GM18520 (cell line): ENCODE results near the gene LRIT3.

Source experiments
- ATAC-seq: cut with Tn5 transposase; IDR thresholded peaks from one replicate; pipeline ENCODE4 v1.9.1; 2021; ENCODE audit not compliant: unreplicated experiment

Gene LRIT3

DNA sequence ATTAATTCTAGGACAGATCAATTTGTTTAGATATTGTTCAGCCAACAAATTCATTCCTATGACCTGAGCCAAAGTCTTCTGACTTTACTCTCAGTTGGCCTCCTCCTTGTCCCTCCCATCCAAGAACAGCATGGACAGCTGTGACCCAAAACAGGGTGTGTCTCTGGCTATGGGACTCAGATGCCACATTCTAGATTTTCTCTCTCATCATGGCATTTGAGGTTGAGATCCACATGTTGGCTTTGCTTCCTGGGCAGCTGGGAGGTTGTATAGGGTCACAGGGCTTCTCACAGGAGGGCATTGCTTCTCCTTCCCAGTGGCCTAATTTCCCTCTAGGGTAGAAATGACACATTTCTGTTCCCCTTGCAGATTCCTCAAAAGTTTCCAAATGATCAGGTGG is 42.2 kb downstream of the LRIT3 start:
- no peak for ATAC-seq

DNA sequence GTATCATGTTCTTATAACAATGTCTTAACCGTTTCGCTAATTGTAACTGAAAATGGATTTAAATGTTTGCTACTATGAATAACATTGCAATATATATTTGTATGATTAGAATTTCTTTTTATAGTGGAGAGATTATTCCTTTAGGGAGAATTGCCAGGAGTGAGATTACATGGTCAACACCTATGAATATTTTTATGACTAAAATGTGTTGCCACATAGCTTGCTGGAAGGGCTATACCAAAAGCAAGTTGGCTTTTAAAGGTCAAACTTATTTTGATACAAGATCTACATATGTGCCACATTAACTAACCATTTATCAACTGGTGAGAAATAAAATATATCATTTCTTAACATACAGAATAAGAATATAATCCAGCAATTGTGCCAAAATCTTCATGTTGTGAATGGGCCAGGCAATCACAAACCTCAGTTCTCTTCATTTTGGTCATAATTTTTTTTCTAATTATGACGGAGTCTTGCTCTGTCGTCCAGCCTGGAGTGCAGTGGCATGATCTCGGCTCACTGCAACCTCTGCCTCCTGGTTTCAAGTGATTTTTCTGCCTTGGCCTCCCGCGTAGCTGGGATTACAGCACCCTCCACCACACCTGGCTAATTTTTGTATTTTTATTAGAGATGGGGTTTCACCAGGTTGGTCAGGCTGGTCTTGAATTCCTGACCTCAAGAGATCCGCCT is 54.8 kb downstream of the LRIT3 start:
- no peak for ATAC-seq

DNA sequence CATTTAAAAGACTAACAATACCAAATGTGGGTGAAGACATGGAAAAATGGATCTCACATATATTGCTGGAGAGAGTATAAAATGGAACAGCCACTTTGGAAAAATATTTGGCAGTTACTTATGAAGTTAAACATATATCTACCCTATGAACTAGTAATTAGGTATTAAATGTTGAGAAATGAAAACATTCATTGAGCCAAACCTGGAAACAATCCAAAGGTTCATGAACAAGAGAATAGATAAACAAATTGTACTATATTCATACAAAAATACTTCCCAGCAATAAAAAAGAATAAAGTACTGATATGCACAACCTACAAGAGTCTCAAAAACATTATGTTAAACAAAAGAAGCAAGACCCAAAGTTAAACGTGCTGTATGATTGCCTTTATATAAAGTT is 60.8 kb downstream of the LRIT3 start:
- no peak for ATAC-seq

DNA sequence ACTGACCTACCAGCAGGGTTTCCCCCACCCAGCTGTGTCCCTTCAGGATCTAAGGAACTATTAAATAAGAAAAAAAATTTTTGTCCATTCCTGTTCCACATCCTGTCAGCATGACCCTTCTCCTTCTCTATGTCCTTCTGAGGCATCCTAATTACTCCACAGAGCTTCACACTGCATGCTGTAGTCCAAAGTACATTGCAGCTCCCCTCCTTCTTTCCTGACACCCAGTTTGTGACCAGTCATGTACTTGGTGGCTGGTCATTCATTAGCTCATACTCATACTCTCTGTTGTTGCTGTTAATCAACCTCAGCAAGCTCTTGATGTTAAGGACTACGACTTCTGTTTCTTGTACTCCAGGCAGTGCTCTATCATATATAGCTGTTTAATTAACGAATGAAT is 62.3 kb downstream of the LRIT3 start:
- no peak for ATAC-seq

DNA sequence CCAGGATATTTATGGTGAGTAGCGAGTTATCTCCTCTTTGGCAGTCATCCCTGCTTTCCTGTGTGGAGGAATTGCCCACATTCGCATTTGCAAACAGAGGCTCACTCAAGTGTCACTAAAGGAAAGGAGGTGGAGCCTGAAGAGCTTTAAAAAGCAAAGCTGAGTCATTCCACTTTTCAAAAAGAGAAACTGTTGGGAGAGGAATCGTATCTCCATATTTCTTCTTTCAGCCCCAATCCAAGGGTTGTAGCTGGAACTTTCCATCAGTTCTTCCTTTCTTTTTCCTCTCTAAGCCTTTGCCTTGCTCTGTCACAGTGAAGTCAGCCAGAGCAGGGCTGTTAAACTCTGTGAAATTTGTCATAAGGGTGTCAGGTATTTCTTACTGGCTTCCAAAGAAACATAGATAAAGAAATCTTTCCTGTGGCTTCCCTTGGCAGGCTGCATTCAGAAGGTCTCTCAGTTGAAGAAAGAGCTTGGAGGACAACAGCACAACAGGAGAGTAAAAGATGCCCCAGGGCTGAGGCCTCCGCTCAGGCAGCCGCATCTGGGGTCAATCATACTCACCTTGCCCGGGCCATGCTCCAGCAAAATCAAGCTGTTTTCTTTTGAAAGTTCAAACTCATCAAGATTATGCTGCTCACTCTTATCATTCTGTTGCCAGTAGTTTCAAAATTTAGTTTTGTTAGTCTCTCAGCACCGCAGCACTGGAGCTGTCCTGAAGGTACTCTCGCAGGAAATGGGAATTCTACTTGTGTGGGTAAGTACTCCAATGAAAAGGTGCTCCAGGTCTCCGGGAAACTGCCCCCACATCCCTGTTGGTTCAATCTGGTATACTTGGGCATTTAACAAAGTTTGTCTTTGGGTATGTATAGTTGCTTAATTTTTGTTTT is 65.0 kb downstream of the LRIT3 start, which contains the start of gene EGF:
Gene EGF, plus strand, starts transcription at position 178 of the 890 bp plus-strand sequence. Its CDS starts 453 bp downstream, at position 631.
- ATAC-seq, result no peak

DNA sequence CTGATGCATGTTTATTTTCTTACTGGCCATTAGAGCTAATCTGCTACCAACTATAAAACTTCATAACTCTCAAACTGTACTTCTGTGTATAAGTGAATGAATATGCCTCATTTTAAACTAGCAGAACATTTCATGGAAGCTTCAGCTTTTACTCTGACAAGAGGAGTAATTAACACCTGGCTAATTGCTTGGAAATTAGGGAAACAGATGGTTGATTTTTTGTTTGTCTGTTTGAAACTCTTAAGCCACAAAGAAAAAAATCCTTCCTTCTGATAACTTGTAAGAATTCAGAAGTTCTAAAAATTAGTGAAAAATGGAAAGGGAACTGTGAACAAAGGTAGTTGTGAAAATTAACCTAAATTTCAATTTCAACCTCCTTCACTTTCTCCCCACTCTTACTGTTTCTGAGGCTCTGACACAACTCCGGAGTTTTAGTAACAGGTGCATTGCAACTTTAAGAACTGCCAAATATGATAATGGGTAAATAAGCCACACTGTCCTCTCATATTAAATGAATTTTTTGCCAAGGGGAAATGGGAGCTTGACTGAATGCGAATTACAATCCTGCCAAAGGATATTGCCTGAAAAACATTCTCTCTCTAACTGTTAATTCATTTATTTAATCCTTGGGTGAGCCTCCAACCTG is 65.8 kb downstream of the LRIT3 start:
- no peak for ATAC-seq

DNA sequence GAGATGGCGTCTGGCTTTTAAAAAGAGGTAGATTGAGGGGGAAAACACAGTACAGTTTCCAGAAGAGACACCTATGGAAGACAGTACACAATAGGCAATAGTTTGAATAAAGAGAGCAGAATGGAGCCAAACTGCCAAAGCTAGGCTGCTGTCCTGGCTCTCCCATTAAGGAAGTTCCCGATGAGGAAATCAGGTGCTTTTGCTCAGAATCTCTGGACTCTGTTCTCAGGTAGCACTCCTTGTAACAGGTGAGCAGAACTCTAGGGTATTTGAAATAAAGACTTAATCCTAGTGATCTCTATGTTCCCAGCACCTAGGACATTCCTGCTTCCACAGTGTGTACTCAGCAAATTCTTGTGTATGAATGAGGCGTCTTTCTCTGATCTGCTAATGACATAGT is 66.4 kb downstream of the LRIT3 start:
- ATAC-seq, result no peak

DNA sequence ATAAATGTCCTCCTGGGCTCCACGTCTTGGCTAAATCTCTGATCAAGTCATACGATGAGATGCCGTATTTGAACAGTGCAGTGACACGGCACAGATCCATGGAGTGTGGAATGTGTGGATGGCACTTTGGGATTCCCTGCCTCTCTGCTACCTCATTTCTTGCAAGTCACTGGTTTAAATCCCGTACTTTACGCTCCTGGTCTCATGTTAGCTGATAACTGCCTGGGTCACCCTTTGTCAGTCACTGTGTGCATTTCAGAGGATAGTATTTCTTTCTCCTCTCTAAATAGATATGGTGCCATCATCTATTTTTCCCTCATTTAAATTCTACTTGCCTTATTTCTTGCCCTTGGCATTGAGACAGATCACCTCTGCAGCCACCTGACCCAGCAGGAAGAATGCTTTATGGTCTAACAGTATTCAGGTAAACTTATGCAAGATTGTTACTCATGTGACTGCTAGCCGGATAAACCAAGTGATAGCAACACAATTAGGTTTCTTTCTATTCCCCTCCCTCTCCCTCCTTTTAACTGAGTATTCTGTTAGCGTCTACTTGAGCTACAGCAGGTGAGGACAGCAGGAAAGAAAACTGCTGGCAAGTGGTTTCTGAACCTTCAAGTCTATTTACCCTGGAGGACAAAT is 67.6 kb downstream of the LRIT3 start:
- no peak for ATAC-seq

DNA sequence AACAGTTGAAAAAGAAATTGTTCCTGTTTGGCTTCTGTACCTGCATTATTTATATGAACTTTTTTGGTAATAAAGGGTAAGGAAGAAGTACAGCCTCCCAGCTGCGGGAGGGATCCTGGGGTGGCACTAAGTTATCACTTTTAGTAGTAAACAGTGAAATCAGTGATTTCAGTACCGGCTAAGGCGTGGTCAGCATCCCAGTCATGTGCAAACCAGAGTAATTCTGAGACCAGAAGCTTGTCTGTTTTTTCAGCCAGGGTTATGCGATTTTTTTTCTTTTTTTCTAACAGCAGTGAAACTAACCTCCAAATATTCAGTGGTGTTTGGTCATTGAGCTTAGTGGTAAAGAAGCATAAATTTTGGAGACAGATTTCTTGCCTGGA is 68.1 kb downstream of the LRIT3 start:
- ATAC-seq, result no peak

DNA sequence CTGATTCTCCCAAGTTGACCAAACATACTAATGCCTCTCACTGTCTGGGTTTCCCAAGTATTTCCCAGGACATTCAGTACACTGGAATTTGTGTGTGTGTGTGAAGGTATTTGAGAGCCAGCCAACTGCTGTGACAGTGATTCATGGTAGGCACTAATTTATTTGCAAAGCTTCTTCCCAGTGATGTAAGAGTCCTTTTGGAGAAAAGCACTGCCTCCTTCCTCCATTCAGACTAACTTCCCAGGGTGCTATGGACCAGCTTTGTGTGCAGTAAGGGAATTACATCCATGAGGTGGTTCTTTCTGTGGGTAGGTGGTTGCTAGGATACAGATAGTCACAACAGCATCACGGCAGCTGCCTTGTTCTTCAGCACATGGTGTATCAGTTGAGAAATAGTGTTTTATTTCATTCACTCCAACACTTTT is 73.5 kb downstream of the LRIT3 start:
- ATAC-seq, result no peak
